ENCODE measurements around the gene ARHGAP28. TPM values are rescaled to one million over a fixed set of nuclear protein-coding genes. Genes with fewer than 3 reads are reported as not detected.
"Not testable (repeated sequence)": the region's sequence is repeated elsewhere in the genome, so short reads cannot be mapped to it uniquely, and the experiment has no call there.

Gene ARHGAP28
- total and polyA plus RNA-seq, 2 experiments from 2014 or later, result 13.6 to 23.7 TPM

GRCh38 chr18:6830916-6831315, 101.4 kb downstream of the ARHGAP28 start:
- peaks cover 14% of the 10 kb centered on the region for H3K4me1 ChIP-seq (ENCODE audit: low read depth)
- H3K36me3 ChIP-seq, result no peaks in the 10 kb centered on the region
- H3K9me3 ChIP-seq (ENCODE audit: low read depth), result no peaks in the 10 kb centered on the region
- H3K4me3 ChIP-seq, result no peak overlapping the region
- H3K27ac ChIP-seq, result no peak overlapping the region
- H3K27me3 ChIP-seq, result no peaks in the 10 kb centered on the region
- no peak for DNase-seq (ENCODE audit: low read depth in 1 of 2, low spot score in 1 of 2)
- TF ChIP-seq, protein P1, sequence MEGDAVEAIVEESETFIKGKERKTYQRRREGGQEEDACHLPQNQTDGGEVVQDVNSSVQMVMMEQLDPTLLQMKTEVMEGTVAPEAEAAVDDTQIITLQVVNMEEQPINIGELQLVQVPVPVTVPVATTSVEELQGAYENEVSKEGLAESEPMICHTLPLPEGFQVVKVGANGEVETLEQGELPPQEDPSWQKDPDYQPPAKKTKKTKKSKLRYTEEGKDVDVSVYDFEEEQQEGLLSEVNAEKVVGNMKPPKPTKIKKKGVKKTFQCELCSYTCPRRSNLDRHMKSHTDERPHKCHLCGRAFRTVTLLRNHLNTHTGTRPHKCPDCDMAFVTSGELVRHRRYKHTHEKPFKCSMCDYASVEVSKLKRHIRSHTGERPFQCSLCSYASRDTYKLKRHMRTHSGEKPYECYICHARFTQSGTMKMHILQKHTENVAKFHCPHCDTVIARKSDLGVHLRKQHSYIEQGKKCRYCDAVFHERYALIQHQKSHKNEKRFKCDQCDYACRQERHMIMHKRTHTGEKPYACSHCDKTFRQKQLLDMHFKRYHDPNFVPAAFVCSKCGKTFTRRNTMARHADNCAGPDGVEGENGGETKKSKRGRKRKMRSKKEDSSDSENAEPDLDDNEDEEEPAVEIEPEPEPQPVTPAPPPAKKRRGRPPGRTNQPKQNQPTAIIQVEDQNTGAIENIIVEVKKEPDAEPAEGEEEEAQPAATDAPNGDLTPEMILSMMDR (IDR thresholded peaks at IDR 0.05; ENCODE audit: low read depth, low read length), result no peak

GRCh38 chr18:6835345-6835744, 105.8 kb downstream of the ARHGAP28 start:
- TF ChIP-seq, protein P1 (IDR thresholded peaks at IDR 0.05; ENCODE audit: low read depth, low read length), result no peak
- H3K9me3 ChIP-seq (ENCODE audit: low read depth), result no peaks in the 10 kb centered on the region
- no peak overlapping the region for H3K4me3 ChIP-seq
- no peak overlapping the region for H3K27ac ChIP-seq
- peaks cover 14% of the 10 kb centered on the region for H3K4me1 ChIP-seq (ENCODE audit: low read depth)
- no peaks in the 10 kb centered on the region for H3K27me3 ChIP-seq
- DNase-seq (ENCODE audit: low read depth in 1 of 2, low spot score in 1 of 2), result no peak
- no peaks in the 10 kb centered on the region for H3K36me3 ChIP-seq

DNA sequence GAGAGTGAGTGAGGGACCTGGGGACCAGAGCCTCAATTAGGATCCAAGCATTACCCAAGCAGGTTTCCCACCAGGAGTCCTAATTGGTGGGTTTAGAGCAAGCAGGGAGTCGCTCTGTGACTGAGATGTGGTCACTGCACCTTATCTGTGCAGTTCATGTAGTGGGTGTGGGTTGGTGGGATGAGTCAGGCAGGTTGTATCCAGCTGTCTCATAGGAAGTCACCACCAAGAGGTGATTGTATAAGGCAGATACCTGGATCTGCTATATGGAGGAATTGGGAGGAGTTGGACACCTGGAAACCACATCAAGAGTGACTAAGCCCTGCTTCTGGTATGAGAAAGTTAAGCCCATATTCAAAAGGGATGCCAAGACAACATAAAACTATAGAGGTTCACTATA, 106.8 kb downstream of the ARHGAP28 start:
- Histone ChIP-seq H3K4me1 (ENCODE audit: low read depth) (peaks cover 14% of the 10 kb centered on the region), H3K36me3 (no peaks in the 10 kb centered on the region), H3K27me3 (no peaks in the 10 kb centered on the region), H3K4me3 (no peak overlapping the region), H3K9me3 (ENCODE audit: low read depth) (no peaks in the 10 kb centered on the region), H3K27ac (no peak overlapping the region)
- DNase-seq (ENCODE audit: low read depth in 1 of 2, low spot score in 1 of 2), result no peak
- TF ChIP-seq, protein P1 (IDR thresholded peaks at IDR 0.05; ENCODE audit: low read depth, low read length), result no peak

DNA sequence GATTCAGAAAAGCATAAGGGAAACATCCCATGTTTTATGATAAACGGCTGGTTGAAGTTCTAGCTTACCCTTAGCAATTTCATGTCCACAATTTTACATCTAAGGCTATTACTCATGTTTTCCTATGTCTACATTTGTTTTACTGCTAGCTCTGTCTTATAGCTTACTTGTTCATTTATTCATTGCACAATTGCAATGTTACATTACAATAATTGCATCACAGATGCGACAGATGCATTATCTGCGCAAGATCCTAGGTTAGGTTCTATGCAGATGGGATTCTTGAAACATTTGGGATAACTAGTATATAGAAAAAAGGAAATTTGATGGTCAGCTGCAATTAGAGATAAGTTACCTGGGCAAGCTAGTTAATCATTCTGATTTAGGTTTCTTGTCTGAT, 108.4 kb downstream of the ARHGAP28 start:
- TF ChIP-seq, protein P1 (IDR thresholded peaks at IDR 0.05; ENCODE audit: low read depth, low read length), result no peak
- no peaks in the 10 kb centered on the region for H3K9me3 ChIP-seq (ENCODE audit: low read depth)

DNA sequence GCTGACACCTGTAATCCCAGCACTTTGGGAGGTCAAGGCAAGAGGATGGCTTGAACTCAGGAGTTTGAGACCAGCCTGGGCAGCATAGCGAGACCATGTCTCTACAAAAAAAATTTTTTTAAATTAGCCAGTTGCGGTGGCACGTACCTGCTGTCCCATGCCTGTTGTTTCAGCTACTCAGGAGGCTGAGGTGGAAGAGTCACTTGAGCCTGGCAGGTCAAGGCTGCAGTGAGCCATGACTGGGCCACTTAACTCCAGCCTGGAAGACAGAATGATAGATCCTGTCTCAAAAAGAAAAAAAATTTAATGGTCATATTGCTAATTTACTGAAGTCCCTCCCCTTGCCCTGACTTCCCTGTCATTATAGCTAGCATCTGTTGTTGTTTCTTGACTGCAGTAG, 112.6 kb downstream of the ARHGAP28 start:
- Histone ChIP-seq H3K4me1 (ENCODE audit: low read depth) (peaks cover 6% of the 10 kb centered on the region), H3K4me3 (no peak overlapping the region), H3K27me3 (no peaks in the 10 kb centered on the region), H3K9me3 (ENCODE audit: low read depth) (no peaks in the 10 kb centered on the region), H3K36me3 (no peaks in the 10 kb centered on the region), H3K27ac (no peak overlapping the region)
- TF ChIP-seq, protein P1 (IDR thresholded peaks at IDR 0.05; ENCODE audit: low read depth, low read length), result no peak
- no peak for DNase-seq (ENCODE audit: low read depth in 1 of 2, low spot score in 1 of 2)

More for the DNA sequence above, 108.4 kb downstream of the ARHGAP28 start:
- H3K27ac ChIP-seq, result no peak overlapping the region
- H3K36me3 ChIP-seq, result no peaks in the 10 kb centered on the region
- H3K27me3 ChIP-seq, result no peaks in the 10 kb centered on the region
- peak in 1 of 2 donors; percentile 1 for DNase-seq (ENCODE audit: low read depth in 1 of 2, low spot score in 1 of 2)
- peaks cover 14% of the 10 kb centered on the region for H3K4me1 ChIP-seq (ENCODE audit: low read depth)
- H3K4me3 ChIP-seq, result no peak overlapping the region

DNA sequence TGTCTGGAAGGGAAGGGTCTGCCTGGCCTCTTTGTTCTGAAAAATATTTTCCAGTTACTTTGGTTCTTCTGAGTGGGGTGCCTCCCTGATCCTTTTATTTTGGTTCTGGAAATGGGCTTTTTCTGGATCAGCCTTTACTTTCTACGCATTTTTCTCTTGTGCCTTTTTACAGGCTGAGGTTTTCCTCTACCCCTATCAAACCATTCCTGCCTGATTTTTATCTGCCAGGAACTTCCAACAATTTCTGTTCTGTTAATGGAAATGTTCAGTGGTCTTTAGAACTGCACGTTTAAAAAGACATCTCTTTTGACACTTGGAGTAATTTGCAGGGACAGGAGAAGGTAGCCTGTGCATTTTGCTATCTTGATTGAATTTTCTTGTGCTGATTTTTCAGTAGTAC, 113.8 kb downstream of the ARHGAP28 start:
- Histone ChIP-seq H3K36me3 (no peaks in the 10 kb centered on the region), H3K9me3 (ENCODE audit: low read depth) (no peaks in the 10 kb centered on the region), H3K4me1 (ENCODE audit: low read depth) (peaks cover 6% of the 10 kb centered on the region), H3K4me3 (no peak overlapping the region), H3K27me3 (no peaks in the 10 kb centered on the region), H3K27ac (no peak overlapping the region)
- DNase-seq (ENCODE audit: low read depth in 1 of 2, low spot score in 1 of 2), result no peak
- TF ChIP-seq, protein P1 (IDR thresholded peaks at IDR 0.05; ENCODE audit: low read depth, low read length), result no peak

DNA sequence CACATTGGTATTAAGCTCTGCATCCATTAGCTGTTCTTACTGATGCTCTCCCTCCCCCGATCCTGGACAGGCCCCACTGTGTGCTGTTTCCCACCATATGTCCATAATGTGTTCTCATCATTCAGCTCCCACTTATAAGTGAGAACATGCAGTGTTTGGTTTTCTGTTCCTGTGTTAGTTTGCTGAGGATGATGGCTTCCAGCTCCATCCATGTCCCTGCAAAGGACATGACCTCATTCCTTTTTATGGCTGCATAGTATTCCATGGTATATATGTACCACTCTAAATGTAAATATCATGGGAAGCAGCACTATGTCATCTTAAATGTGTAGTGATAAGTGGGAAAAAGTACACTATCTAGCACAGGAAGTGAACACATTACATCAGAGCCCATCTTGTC, 116.0 kb downstream of the ARHGAP28 start:
- not testable (repeated sequence) for H3K27me3 ChIP-seq; H3K4me3 ChIP-seq; H3K27ac ChIP-seq; H3K4me1 ChIP-seq (ENCODE audit: low read depth); H3K36me3 ChIP-seq; H3K9me3 ChIP-seq (ENCODE audit: low read depth); DNase-seq (ENCODE audit: low read depth in 1 of 2, low spot score in 1 of 2)

Data from cardiac muscle cell (in vitro differentiated cells and primary cell).